ENCODE measurements around the gene CYB5R4. TPM values are rescaled to one million over a fixed set of nuclear protein-coding genes. Genes with fewer than 3 reads are reported as not detected.

CYB5R4 gene
- total RNA-seq, 2 experiments from 2014 or later, result 15.5 to 16.3 TPM

GRCh38 chr6:83867043-83867442, 7.6 kb downstream of the CYB5R4 start:
- TF ChIP-seq, protein P1, sequence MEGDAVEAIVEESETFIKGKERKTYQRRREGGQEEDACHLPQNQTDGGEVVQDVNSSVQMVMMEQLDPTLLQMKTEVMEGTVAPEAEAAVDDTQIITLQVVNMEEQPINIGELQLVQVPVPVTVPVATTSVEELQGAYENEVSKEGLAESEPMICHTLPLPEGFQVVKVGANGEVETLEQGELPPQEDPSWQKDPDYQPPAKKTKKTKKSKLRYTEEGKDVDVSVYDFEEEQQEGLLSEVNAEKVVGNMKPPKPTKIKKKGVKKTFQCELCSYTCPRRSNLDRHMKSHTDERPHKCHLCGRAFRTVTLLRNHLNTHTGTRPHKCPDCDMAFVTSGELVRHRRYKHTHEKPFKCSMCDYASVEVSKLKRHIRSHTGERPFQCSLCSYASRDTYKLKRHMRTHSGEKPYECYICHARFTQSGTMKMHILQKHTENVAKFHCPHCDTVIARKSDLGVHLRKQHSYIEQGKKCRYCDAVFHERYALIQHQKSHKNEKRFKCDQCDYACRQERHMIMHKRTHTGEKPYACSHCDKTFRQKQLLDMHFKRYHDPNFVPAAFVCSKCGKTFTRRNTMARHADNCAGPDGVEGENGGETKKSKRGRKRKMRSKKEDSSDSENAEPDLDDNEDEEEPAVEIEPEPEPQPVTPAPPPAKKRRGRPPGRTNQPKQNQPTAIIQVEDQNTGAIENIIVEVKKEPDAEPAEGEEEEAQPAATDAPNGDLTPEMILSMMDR (IDR thresholded peaks at IDR 0.05), result no peak
- POLR2A ChIA-PET, result no interaction called here
- peaks cover 6 to 21% of the 10 kb centered on the region in 2 experiments for H3K9me3 ChIP-seq (ENCODE audit: control insufficient read depth in 1 of 2, insufficient read depth in 1 of 2, low read length in 2 of 2)
- Mint-ChIP-seq H3K4me1 (ENCODE audit: low read depth) (peaks cover 53% of the 10 kb centered on the region), H3K4me3 (no peak overlapping the region), H3K36me3 (ENCODE audit: low read depth) (peaks cover 71% of the 10 kb centered on the region), H3K27ac (no peak overlapping the region), H3K27me3 (no peaks in the 10 kb centered on the region), H3K9me3 (peaks cover 6% of the 10 kb centered on the region)
- H3K27ac ChIP-seq (ENCODE audit: low read depth in 1 of 2, low read length in 2 of 2), result no peak overlapping the region
- no peak overlapping the region for H3K4me3 ChIP-seq (ENCODE audit: low read length)
- H3K27me3 ChIP-seq (ENCODE audit: control insufficient read depth in 1 of 2, insufficient read depth in 2 of 2, low read length in 2 of 2), result no peaks in the 10 kb centered on the region
- H3K4me1 ChIP-seq (ENCODE audit: insufficient read depth, low read length), result no peaks in the 10 kb centered on the region
- ATAC-seq (ENCODE audit: poor library complexity) (no peak), DNase-seq (no peak)
- H3K36me3 ChIP-seq (ENCODE audit: insufficient read depth, low read length), result peaks cover 50% of the 10 kb centered on the region
- intact Hi-C loops (cut with DNase I, micrococcal nuclease), result loop anchor here in 1 of 2 experiments (10.0 kb wide), 2 partner anchors 802 to 1778 kb away; partner anchors contain the start of genes DOP1A, SYNCRIP and UBE3D
- CTCF ChIA-PET, result no interaction called here

DNA sequence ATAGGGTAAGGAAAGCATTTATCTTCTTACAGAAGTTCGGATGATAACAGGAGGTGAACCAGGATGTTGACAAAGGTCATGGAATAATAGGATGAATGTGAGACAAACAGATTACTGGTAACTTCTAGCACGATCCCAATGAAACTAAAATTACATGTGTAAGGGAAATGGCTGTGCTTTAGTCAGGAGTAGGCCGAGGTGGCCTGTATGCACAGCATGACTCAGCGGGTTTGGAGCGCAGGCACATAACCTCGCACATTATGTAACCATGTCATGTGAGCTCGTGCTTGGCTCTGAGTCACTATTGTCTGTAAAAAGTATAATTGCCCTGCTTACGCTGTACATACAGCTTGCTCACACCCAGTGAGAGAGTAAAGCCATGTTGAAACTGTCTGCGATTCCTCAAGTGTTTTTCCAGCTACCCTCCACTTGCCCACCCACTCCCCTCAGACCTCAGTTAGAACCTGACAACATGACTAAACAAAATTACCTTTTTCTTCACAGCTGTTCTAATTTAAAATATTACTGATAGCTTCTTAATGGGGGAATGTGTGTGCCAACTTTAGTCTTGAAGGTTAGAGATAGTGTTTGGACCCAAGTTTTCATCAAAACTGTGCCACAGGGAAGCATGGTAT, 8.2 kb downstream of the CYB5R4 start:
- intact Hi-C loops (cut with DNase I, micrococcal nuclease), result loop anchor here in 1 of 2 experiments (10.0 kb wide), 2 partner anchors 803 to 1777 kb away; partner anchors contain the start of genes DOP1A, SYNCRIP and UBE3D
- H3K4me1 ChIP-seq (ENCODE audit: insufficient read depth, low read length), result no peaks in the 10 kb centered on the region
- no peak overlapping the region for H3K27ac Mint-ChIP-seq
- peak overlapping the region; percentile 25 for H3K4me3 Mint-ChIP-seq
- no peak overlapping the region for H3K27ac ChIP-seq (ENCODE audit: low read depth in 1 of 2, low read length in 2 of 2)
- DNase-seq (peak in 3 of 14 experiments; percentile 27 to 73 (median 69)), ATAC-seq (ENCODE audit: poor library complexity) (no peak)
- H3K9me3 ChIP-seq (ENCODE audit: control insufficient read depth in 1 of 2, insufficient read depth in 1 of 2, low read length in 2 of 2), result peaks cover 6 to 21% of the 10 kb centered on the region in 2 experiments
- peaks cover 50% of the 10 kb centered on the region for H3K36me3 ChIP-seq (ENCODE audit: insufficient read depth, low read length)
- H3K27me3 Mint-ChIP-seq, result no peaks in the 10 kb centered on the region
- TF ChIP-seq, protein P1 (IDR thresholded peaks at IDR 0.05), result no peak
- H3K36me3 Mint-ChIP-seq (ENCODE audit: low read depth), result peaks cover 77% of the 10 kb centered on the region
- peaks cover 54% of the 10 kb centered on the region for H3K4me1 Mint-ChIP-seq (ENCODE audit: low read depth)
- H3K9me3 Mint-ChIP-seq, result peaks cover 6% of the 10 kb centered on the region
- POLR2A ChIA-PET, result no interaction called here
- H3K27me3 ChIP-seq (ENCODE audit: control insufficient read depth in 1 of 2, insufficient read depth in 2 of 2, low read length in 2 of 2), result no peaks in the 10 kb centered on the region
- no peak overlapping the region for H3K4me3 ChIP-seq (ENCODE audit: low read length)
- CTCF ChIA-PET, result no interaction called here

- CTCF ChIA-PET, result interaction anchor here (1.0 kb wide), 1 partner anchor 9 kb away, joined by 3 read pairs; the partner anchor contains the start of gene CYB5R4
- Histone ChIP-seq H3K36me3 (ENCODE audit: insufficient read depth, low read length) (peaks cover 50% of the 10 kb centered on the region), H3K4me3 (ENCODE audit: low read length) (no peak overlapping the region), H3K27ac (ENCODE audit: low read depth in 1 of 2, low read length in 2 of 2) (no peak overlapping the region), H3K27me3 (ENCODE audit: control insufficient read depth in 1 of 2, insufficient read depth in 2 of 2, low read length in 2 of 2) (no peaks in the 10 kb centered on the region), H3K9me3 (ENCODE audit: control insufficient read depth in 1 of 2, insufficient read depth in 1 of 2, low read length in 2 of 2) (peaks cover 6 to 21% of the 10 kb centered on the region in 2 experiments), H3K4me1 (ENCODE audit: insufficient read depth, low read length) (peaks cover 2% of the 10 kb centered on the region)
- DNase-seq (no peak), ATAC-seq (ENCODE audit: poor library complexity) (no peak)
- POLR2A ChIA-PET, result no interaction called here
- Mint-ChIP-seq H3K4me3 (no peak overlapping the region), H3K36me3 (ENCODE audit: low read depth) (peaks cover 82% of the 10 kb centered on the region), H3K9me3 (peaks cover 6% of the 10 kb centered on the region), H3K4me1 (ENCODE audit: low read depth) (peaks cover 57% of the 10 kb centered on the region), H3K27ac (no peak overlapping the region), H3K27me3 (no peaks in the 10 kb centered on the region)
- intact Hi-C loops (cut with DNase I, micrococcal nuclease), result loop anchor here in 1 of 2 experiments (10.0 kb wide), 2 partner anchors 804 to 1776 kb away; partner anchors contain the start of genes DOP1A, SYNCRIP and UBE3D
- TF ChIP-seq, protein P1 (IDR thresholded peaks at IDR 0.05), result no peak
These were observed 9.2 kb downstream of the CYB5R4 start for GRCh38 chr6:83868639-83869038.

Data from CD4-positive, alpha-beta T cell (primary cell).